GM19372 (cell line): ENCODE results near the gene VN1R2.
"Not testable (repeated sequence)": the region's sequence is repeated elsewhere in the genome, so short reads cannot be mapped to it uniquely, and the experiment has no call there.

Experiments
- ATAC-seq: cut with Tn5 transposase; IDR thresholded peaks from one replicate; pipeline ENCODE4 v1.9.1; 2021; ENCODE audit warnings: mild to moderate bottlenecking, low read depth, moderate library complexity; ENCODE audit not compliant: unreplicated experiment

Gene VN1R2

GRCh38 chr19:53257715-53258342, at the start of gene VN1R2:
VN1R2 (plus strand) TSS chr19:53258292; CDS start chr19:53258376, 84 bp downstream.
- ATAC-seq: not testable (repeated sequence)

- ATAC-seq: not testable (repeated sequence)
Measured at GRCh38 chr19:53211554-53211953, 46.5 kb upstream of the VN1R2 start.

- no peak for ATAC-seq
Measured at GRCh38 chr19:53212703-53213320, 45.3 kb upstream of the VN1R2 start.

- ATAC-seq: not testable (repeated sequence)
Measured at GRCh38 chr19:53222716-53223115, 35.4 kb upstream of the VN1R2 start.

- ATAC-seq: no peak
Measured at GRCh38 chr19:53224606-53225005, 33.5 kb upstream of the VN1R2 start.

GRCh38 chr19:53237114-53237777, 20.8 kb upstream of the VN1R2 start:
- no peak for ATAC-seq

- ATAC-seq: no peak
Measured at GRCh38 chr19:53246498-53246897, 11.6 kb upstream of the VN1R2 start.

GRCh38 chr19:53254411-53255341, 3.4 kb upstream of the VN1R2 start, which contains the start of gene ZNF677:
ZNF677 (minus strand) TSS chr19:53254873; CDS start chr19:53251550, 3,323 bp downstream.
- no peak for ATAC-seq

- not testable (repeated sequence) for ATAC-seq
Measured at GRCh38 chr19:53267623-53268022, 9.5 kb downstream of the VN1R2 start, which contains the start of gene VN1R4. VN1R4 (minus strand) TSS chr19:53267723; CDS start chr19:53267665, 58 bp downstream.

GRCh38 chr19:53269861-53270260, 11.8 kb downstream of the VN1R2 start:
- ATAC-seq: not testable (repeated sequence)

GRCh38 chr19:53272044-53272443, 14.0 kb downstream of the VN1R2 start:
- no peak for ATAC-seq

- no peak for ATAC-seq
Measured at GRCh38 chr19:53275480-53275879, 17.4 kb downstream of the VN1R2 start.

GRCh38 chr19:53281947-53282346, 23.9 kb downstream of the VN1R2 start:
- ATAC-seq: not testable (repeated sequence)

- ATAC-seq: no peak
Measured at GRCh38 chr19:53285087-53285486, 27.0 kb downstream of the VN1R2 start.

GRCh38 chr19:53290758-53291549, 32.9 kb downstream of the VN1R2 start:
- ATAC-seq: no peak

GRCh38 chr19:53294786-53295441, 36.8 kb downstream of the VN1R2 start:
- no peak for ATAC-seq

- ATAC-seq: not testable (repeated sequence)
Measured at GRCh38 chr19:53301341-53301740, 43.2 kb downstream of the VN1R2 start.

GRCh38 chr19:53308339-53308811, 50.3 kb downstream of the VN1R2 start:
- ATAC-seq: no peak
